Activated CD4-positive, alpha-beta T cell treated with anti-CD3 and anti-CD28 coated beads, Interleukin-2, amount 50 U/mL, for 24 hours (primary cell): ENCODE results near the gene SOCS7.

Experiments
- DNase-seq, 2 donors: peaks; one replicate each; pipeline ENCODE4 v3.0.0-alpha.2; 2020; ENCODE audit warnings: low read depth in 1 of 2, low spot score in 1 of 2

SOCS7 gene, protein sequence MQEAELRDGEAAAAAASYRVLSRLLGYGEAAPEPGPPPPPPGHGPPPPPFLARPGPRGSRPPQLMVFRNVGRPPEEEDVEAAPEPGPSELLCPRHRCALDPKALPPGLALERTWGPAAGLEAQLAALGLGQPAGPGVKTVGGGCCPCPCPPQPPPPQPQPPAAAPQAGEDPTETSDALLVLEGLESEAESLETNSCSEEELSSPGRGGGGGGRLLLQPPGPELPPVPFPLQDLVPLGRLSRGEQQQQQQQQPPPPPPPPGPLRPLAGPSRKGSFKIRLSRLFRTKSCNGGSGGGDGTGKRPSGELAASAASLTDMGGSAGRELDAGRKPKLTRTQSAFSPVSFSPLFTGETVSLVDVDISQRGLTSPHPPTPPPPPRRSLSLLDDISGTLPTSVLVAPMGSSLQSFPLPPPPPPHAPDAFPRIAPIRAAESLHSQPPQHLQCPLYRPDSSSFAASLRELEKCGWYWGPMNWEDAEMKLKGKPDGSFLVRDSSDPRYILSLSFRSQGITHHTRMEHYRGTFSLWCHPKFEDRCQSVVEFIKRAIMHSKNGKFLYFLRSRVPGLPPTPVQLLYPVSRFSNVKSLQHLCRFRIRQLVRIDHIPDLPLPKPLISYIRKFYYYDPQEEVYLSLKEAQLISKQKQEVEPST

DNA sequence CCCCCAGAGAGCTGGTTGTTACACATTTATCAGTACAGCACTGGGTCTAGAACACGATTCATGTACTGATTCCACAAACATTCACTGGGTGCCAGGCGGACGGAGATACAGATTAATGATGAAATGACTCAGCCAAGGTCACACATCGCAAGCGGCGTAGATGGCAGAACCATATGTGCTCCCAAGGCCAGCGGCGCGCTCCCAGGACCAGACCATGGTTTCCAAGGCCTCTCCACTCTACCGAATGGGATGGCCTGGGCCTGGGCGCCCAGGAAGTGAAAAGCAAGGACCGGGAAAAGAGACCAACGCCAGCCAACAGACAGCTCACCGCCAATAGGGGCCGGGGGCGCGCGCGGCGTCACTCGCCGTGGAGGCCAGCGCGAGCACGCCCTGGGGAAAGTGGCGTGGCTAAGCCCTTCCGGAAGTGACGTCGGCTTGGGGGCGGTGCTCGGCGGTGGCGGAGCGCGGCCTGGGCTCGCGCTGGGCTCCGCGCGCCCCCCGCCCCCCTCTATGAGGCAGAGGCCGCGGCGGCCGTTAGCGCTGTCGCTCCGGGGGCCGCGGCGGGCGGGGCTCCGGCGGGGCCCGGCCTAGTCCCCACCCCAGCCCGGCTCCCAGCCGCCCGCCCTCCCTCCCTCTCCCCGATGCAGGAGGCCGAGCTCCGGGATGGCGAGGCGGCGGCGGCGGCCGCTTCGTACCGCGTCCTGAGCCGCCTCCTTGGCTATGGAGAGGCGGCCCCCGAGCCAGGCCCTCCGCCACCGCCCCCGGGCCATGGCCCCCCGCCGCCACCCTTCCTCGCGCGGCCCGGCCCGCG lies at the start of gene SOCS7:
TSS of gene SOCS7 (plus strand) at position 433 of the 811 bp plus-strand sequence. CDS start at position 642, 209 bp downstream.
- peak; percentile 86 for DNase-seq

DNA sequence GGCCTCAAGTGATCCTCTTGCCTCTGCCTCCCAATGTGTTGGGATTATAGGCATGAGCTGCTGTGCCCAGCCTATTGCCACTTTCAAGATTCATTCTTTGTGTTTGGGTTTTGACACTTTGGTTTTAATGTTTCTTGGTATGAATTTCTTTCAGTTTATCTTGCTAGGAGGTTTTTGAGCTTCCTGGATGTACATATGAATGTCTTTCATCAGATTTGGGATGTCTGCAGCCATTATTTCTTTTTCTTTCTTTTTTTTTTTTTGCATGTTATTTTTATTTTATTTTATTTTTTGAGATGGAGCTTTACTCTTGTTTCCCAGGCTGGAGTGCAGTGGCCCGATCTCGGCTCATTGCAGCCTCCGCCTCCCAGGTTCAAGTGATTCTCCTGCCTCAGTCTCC lies 36.1 kb upstream of the SOCS7 start:
- DNase-seq, result no peak

DNA sequence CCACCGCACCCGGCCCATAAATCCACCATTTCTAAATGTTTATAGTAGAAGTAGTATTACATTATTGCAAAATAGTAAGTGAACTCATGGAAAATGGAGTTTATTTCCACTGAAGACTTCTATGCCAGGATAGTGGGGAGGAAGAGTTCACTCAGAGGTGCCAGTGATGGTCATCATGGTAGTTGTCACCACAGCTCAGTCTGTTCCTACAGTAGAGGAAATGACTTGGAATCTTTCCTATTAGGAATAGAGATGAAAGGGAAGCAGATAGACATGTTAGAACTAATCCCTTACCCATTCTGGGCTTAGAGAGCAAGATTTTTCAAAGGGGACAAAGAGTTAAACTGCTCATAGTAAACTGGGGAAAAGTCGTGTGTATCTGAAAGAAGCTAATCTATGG lies 34.6 kb upstream of the SOCS7 start:
- DNase-seq, result no peak

DNA sequence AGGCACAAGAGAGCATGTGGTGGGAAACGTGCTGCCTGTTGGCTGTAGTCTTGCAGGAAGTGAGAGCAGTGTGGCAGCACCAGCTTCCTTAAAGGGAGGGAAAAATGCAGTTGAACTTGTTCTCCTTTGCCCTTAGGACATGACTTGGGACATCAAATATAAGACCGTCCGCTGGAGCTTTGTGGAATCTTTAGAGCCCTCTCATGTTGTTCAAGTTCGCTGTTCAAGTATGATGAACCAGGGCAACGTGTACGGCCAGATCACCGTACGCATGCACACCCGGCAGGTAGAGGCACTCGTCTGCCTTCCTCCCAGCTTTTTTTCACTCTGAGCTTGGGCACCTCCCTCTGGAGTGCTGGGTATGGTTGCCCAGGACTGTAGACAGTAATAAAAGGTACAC lies 31.2 kb upstream of the SOCS7 start:
- DNase-seq, result no peak

DNA sequence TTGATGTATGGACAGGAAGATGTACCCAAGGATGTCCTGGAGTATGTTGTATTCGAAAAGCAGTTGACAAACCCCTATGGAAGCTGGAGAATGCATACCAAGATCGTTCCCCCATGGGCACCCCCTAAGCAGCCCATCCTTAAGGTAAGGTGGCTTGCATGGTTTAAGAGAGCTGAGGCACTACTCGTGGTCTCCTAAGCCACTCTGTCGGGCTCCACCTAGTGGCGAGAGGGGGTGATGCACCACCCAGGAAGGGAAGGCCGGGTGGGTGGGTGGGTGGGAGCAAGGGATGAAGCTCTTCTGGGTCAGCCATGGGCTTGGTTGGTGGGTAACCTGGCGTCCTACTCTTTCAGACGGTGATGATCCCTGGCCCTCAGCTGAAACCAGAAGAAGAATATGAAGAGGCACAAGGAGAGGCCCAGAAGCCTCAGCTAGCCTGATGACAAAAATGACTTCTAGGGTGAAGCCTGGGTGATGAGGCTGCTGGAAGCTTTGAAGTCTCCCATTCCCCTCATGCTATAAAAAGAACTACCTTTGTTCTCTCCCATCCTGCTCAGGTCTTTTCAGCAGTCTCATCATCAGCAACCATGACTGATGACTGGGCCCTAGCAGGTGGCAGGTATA lies 29.4 kb upstream of the SOCS7 start:
- DNase-seq, result peak; percentile 60 to 61

DNA sequence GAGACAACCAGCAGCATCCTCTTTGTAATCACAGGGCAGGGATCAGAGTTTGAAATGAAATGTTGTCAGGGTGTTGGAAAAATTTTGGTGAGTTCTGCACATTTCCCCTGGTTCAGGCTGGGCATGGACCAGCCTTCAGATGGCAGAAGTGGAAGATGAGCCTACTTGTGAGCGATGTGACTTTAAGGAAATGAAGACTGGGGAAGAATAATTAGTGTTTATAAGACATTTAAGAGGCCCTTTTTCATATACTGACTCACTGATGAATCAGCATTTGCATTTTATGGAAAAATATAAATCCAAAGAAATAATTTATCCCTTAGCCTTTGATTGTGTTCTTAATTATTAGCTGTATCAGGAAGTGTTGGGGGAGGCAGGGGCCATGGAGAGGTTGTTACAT lies 28.7 kb upstream of the SOCS7 start:
- no peak for DNase-seq

DNA sequence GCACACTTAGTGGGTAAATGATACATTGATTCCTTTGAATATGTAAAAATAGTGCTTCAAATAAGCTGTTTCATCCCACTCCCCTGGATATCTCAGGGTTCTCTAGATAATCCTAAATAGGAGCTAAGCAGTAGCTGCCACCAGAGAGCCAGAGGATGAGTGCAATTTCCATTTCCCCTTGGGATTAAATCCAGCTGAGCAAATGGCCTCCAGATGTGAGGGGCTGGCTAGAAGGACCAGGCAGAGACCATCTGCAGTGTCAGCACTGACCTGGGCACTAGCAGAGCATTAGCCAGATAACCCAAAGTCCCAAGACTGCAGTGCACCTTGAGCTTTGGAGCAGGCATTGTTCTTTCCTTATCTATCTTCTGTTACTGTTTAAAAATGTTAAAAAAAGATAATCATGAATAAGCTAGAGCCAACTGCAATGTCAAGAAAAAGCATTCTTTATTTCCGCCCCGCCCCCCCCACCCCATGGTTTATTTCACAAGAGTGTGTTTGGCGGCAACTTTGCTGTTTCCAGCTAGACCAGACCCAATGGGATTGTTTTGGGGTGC lies 27.4 kb upstream of the SOCS7 start:
- DNase-seq, result no peak

DNA sequence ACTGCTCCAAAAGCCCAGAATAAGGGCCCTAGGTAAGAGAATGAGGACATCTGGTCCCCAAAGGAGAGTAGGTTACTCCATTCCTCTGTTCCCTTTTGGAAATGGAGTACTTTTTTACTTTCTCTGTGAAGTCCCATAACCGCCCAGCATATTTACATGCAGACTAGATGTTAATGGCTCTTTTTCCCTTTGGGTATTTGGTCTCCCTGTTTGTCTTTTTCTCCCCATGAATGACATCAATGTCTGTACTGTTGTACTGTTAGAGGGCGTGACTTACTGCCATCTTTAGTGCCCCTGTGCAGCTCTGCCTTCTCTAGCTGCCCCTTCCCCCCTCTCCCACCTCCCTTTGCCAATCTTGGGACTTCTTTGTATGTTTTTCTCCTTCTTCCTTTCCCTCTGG lies 26.9 kb upstream of the SOCS7 start:
- DNase-seq, result no peak

DNA sequence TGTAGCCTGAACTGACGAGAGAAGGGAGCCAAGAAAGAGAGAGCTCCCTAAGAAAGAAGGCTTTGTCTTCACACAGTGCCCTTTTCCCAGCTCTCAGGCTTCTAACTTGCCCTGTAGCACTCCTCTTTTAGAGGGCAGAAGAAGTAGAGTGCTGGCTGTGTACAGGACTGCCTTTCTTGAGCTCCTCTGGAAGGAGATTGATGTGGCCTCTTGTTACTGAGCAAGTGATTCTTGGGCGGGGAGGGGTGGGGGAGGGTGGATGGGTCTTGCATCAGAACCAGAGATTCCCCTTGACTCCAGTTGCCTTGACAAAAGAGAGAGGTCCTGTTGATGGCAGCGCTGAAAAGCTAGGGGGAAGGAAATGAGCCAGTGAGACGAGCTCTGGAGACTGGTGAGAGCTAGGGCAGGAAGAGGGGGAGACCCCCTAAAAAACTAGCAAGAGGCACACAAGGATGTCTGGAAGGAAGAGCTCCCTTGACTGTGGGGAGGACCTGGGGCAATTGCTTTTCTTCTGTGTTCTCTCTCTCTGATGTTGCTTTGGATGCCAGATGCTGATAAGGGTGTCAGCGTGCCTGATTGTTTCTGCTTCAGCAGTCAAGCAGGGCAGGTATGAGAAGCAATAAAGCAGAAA lies 26.3 kb upstream of the SOCS7 start:
- DNase-seq, result no peak

DNA sequence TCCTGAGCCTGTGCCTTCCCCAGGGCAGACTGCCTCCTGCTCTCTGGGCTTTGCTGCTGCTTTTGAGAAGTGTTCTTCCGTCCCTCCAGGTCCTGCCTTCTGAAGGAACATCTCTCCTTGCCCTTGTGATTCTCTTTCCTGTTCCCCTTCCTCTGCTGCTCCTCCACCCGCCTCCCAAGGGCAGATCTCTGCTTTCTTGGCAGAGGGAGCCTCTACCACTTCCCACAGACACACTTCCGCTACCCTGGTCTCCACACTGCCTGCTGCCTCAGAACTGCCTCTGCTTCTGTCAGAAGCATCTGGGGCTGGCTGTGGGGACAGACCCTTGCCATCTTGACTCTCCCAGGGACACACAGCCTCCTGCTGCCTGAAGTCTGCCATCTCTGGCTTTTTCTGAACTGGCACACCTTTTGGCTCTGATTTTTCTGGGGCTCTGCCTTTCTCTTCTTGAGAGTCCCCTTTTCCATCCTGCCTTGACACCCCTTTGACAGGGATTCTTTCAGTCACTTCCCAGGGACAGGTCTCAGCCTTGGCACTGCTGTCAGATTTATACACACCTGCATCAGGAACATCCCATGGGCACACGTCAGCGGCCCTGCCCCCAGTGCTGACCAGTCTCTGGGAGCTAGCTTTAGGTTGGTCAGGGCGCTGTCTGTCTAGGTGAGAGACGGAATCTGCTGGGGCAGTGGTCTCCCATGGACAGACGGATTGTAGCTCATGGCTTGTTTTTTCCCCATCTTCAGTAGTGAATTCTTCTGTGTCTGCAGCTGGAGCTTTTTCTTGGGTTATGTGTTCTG lies 24.4 kb upstream of the SOCS7 start:
- no peak for DNase-seq

DNA sequence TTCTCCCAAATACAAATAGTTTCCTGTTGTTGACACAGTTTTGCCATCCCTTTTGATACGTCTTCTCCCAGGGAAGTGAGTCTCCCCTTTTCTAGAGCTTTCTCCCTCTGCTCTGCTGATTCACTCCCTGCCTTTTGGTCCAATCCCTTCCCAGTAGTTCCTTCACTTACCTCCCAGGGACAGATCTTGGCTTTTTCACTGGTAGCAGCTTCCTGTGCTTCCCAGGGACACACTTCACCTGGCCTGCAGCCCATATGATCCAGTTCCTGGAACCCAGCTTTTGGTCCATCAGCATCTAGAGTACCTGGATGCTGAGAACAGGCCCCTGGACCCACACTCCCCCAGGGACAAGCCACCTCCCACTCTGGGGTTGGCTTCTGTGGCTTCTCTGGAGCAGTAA lies 23.7 kb upstream of the SOCS7 start:
- DNase-seq, result no peak

DNA sequence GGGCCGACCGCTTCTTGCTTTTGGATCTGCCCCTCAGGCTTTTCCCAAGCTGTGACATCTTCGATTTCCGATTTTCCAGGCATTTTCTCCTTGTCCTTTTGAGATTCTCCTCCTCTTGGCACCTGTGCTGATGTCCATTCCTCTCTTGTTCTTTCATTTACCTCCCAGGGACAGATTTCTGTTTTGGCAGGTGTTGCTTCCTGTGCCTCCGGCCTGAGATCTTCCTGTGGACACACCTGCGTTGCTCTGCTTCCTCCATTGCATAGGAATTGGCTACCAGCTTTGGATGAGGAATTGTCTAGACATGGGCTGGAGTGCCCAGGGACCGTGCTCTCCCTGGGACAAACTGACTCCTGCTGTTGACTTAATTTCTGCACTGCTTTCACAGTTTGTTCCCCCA lies 23.0 kb upstream of the SOCS7 start:
- DNase-seq, result no peak

DNA sequence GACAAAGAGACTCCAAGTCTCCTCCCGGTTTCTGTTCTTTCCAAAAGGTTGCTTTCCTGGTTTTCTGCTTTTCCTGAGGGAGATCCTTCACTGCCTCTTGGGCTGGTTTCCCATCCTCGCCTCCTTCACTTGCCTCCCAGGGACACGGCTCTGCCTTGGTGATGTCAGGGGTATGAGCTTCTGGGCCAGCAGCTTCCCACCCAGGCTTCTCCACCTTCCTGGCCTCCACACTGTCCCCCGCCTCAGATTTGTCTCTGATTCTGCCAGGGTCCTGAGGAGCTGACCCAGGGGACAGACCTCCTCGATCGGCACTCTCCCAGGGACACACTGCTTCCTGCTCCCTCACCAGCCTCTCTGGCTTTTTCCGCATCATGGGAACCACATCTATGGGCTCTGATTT lies 22.4 kb upstream of the SOCS7 start:
- no peak for DNase-seq

DNA sequence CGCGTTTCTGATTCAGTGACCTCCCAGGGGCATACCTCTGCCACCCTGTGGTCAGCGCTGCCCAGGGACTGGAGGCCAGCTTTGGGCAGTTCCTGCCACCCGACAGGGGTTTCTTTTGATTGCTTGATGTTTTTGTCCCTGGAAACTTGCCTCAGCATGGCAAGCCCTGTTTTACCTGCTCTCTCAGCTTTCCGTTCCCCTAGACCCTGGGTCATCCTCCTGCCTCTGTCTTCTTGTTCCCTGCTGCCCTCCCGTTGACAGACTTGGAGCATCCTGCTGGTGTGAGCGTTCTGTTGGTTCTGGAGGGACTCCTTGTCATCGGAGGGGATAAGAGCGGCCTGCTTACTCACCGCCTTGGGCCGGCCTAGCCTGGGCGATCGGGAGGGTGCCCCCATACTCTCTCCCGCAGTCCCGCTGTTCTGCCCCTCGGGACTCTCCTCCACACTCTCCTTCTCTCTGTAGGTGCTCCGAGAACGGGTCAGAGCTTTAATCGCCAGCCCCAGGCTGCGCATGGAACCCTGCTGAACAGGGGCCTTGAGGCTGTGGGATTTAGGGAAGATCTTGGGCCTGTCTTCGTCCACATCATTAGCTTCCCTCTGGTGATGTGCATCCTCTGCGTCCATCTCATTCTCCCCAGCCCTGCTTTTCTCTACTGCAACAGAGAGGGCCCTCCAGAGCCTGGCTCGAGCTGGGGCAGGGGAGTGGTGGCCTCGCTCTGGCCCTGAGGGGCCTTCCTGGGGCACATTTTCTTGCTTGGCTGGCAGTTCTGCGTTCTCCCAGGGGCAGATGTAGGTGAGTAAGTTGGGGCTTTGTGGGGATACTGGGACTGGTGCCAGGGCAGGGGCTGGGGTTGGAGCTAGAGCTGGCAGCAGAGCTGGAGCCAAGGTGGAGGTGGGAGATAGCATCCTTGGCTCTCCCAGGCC lies 21.6 kb upstream of the SOCS7 start:
- DNase-seq, result no peak

DNA sequence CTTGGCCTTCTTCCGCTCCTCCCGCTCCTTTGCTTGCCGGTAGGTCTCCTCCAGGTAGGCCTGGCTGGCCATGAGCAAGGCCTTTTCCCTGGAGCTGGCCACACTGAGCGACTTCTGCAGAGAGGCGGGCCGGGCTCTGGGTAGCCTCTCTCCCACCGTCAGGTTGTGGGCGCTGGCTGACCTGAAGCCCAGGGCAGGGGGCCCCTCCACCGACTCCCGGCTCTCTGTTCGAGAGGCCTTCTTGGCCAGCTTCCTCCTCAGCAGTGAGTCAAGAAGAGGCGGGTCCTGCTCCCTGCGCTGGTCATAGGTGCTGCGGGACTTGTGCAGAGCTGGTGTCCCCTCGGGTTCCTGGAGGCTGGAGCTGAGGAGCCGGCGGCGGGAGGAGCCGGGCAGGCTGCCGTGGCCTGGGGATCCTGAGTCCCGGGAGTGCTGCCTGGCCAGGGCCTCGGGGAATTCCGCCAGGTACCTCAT lies 20.7 kb upstream of the SOCS7 start:
- DNase-seq, result no peak

DNA sequence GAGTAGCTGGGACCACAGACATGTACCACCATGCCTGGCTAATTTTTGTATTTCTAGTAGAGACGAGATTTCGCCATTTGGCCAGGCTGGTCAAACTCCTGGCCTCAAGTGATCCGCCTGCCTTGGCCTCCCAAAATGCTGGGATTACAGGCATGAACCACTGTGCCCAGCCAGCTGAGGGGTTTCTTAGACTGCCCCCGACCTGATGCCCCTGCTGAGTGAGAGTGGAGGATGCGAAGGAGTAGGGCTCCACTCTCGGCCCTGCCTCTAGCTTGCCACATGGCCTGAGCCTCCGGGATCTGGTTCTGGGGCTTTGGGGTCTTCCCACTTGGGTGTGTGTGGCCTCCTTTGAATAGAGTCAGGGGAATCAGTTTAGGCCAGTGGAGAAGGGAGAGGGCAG lies 18.9 kb upstream of the SOCS7 start:
- DNase-seq, result no peak

DNA sequence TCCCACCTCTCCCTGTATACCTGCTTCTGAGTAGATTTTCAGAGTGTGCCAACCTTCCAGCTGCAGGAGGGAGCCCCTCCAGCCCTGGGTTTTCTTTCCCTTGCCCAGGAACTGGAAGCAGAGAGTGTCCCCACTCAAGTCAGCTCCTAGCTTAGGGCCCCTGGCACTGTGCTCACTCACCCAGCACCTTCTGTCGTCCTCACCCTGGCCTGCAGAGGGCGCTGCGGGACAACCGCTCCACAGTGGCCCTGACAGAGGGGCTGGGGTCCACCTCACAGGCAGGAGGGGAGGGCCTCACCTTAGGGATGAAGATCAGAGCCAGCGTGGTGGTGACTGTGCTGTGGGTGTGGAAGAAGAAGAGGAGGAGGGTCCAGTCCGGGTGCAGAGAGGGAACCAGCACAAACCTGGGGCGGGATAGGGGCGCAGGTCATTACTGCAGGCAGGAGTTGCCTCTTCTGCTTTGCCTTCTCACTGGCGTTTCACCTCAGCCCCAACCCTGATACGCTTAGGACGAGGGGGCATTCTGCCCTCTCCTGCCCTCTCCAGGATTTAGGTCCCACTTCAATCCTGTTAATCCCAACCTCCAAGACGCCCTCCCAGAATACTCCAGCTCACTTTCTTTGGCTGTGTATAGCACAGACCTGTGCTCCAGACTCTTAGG lies 17.9 kb upstream of the SOCS7 start:
- no peak for DNase-seq
